MM.1S (cell line): ENCODE results near the gene CWC25.

Experiments
- EZH2 ChIP-seq: fragments of 300-600 bp; sonication (generic); optimal IDR thresholded peaks from 2 replicates; pipeline ENCODE3; 2017; ENCODE audit warnings: low read depth, mild to moderate bottlenecking, antibody characterized with exemption, low read length, mixed read lengths
- TF ChIP-seq, protein P1 (sequence below): fragments of 300-600 bp; sonication (generic); IDR thresholded peaks from 2 replicates; pipeline ENCODE4 v1.5.1; 2016; ENCODE audit warnings: antibody characterized with exemption, low read length, mixed read lengths

DNA sequence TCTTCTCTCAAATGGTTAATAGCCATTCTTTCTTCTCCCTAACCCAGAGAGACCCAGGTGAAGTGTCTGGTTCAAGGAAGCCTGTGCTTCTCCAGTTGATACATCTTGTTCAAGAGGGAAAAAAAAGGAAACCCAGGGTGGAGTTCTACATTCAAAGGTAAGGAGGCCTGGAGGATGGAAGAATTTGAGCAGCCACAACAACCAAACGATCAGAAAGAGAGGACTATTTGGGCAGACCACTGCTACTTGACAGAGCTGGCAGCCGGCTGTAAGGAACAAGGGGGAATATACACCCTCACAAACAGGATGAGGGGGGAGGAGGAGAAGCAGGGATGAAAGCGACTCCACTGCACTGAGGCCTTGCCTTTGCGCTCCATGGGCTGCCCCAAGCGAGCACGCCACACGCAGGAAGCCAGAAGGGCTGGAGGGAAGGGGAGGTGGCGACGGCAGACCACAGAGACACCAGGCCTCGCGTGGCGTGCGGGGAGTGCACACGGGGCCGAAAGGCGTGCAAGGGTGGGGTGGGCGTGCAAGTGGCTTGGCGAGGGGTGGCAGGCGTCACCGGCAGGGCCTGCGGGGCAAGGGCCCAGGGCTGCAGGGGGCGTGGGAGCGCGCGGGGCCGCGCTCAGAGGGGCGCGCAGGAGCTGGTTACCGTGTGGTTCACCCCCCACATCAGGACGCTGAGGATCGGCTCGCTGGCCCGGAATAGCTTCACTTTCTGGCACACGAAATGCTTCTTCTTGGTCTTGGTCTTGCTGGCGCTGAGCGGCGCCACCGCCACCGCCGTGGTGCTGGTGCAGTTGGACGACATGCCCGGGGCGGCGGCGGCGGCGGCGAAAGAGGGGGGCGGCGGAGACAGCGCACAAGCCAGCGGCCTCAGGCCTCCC is 26.3 kb downstream of the CWC25 start:
- TF ChIP-seq, protein P1, sequence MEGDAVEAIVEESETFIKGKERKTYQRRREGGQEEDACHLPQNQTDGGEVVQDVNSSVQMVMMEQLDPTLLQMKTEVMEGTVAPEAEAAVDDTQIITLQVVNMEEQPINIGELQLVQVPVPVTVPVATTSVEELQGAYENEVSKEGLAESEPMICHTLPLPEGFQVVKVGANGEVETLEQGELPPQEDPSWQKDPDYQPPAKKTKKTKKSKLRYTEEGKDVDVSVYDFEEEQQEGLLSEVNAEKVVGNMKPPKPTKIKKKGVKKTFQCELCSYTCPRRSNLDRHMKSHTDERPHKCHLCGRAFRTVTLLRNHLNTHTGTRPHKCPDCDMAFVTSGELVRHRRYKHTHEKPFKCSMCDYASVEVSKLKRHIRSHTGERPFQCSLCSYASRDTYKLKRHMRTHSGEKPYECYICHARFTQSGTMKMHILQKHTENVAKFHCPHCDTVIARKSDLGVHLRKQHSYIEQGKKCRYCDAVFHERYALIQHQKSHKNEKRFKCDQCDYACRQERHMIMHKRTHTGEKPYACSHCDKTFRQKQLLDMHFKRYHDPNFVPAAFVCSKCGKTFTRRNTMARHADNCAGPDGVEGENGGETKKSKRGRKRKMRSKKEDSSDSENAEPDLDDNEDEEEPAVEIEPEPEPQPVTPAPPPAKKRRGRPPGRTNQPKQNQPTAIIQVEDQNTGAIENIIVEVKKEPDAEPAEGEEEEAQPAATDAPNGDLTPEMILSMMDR = no peak
- no peak for TF ChIP-seq EZH2
